SK-N-SH (cell line): ENCODE results near the gene ARHGEF18. TPM values are rescaled to one million over a fixed set of nuclear protein-coding genes. Genes with fewer than 3 reads are reported as not detected.

Source experiments
- CTCF ChIA-PET: fragments of 300-600, 350-600 bp; formaldehyde crosslinking; extraction: SDS; loops from one replicate; lab custom pipeline; 2021; lab: Yijun Ruan, JAX
- POLR2A ChIA-PET: fragments of 350-600 bp; sonication (Branson Sonifier 250); formaldehyde crosslinking; extraction: SDS; loops from one replicate; lab custom pipeline; 2020; ENCODE audit warnings: antibody characterized with exemption, inconsistent platforms; lab: Yijun Ruan, JAX
- DNase-seq: peaks from one replicate; pipeline ENCODE4 v3.0.0; 2012
- H2AFZ ChIP-seq: fragments of 200-600 bp; sonication (generic); 2 replicates; pipeline ENCODE4 v1.8.1; 2016; ENCODE audit warnings: antibody characterized with exemption, mild to moderate bottlenecking, low read depth
- H3F3A ChIP-seq: fragments of 200-600 bp; sonication (generic); replicated peaks from 2 replicates; pipeline ENCODE3; 2016; ENCODE audit warnings: antibody characterized with exemption, mild to moderate bottlenecking; ENCODE audit not compliant: insufficient read depth
- H3K27ac ChIP-seq, 2 experiments: fragments of 200-500 bp in 1 of 2; fragments of 200-600 bp in 1 of 2; sonication (Bioruptor generic) in 1 of 2; sonication (generic), shearing (Covaris generic) in 1 of 2; 2 replicates each; pipeline versions ENCODE4 v1.5.1 to v1.6.1; 2014 to 2016; ENCODE audit warnings: low read depth in 2 of 2, inconsistent platforms in 1 of 2, low read length in 1 of 2, mild to moderate bottlenecking in 1 of 2, mixed read lengths in 1 of 2
- H3K27me3 ChIP-seq: fragments of 200-600 bp; sonication (generic), shearing (Covaris generic); 2 replicates; pipeline ENCODE4 v1.6.1; 2016; ENCODE audit warnings: mixed run types; ENCODE audit not compliant: insufficient read depth
- H3K36me3 ChIP-seq, 2 experiments: fragments of 200-500 bp in 1 of 2; fragments of 200-600 bp in 1 of 2; sonication (Bioruptor generic) in 1 of 2; sonication (generic) in 1 of 2; replicated peaks in 1 of 2; 2 replicates each; pipeline versions ENCODE3 to v1.5.1; 2014 to 2016; ENCODE audit warnings: low read length in 1 of 2, mild to moderate bottlenecking in 1 of 2; ENCODE audit not compliant: insufficient read depth in 2 of 2, control insufficient read depth in 1 of 2
- H3K4me1 ChIP-seq, 2 experiments: fragments of 200-500 bp in 1 of 2; fragments of 200-600 bp in 1 of 2; sonication (Bioruptor generic) in 1 of 2; sonication (generic), shearing (Covaris generic) in 1 of 2; 2 replicates each; pipeline versions ENCODE4 v1.5.1 to v1.6.1; 2014 to 2016; ENCODE audit warnings: low read depth in 1 of 2, low read length in 1 of 2, mixed run types in 1 of 2; ENCODE audit not compliant: insufficient read depth in 2 of 2, control insufficient read depth in 1 of 2
- H3K4me2 ChIP-seq: fragments of 200-600 bp; sonication (generic), shearing (Covaris generic); 2 replicates; pipeline ENCODE4 v1.6.1; 2017; ENCODE audit warnings: mixed run types
- H3K4me3 ChIP-seq, 2 experiments: fragments of 200-500 bp in 1 of 2; fragments of 200-600 bp in 1 of 2; sonication (Bioruptor generic) in 1 of 2; sonication (generic), shearing (Covaris generic) in 1 of 2; 2 replicates each; pipeline versions ENCODE4 v1.5.1 to v1.8.1; 2014 to 2016; ENCODE audit warnings: low read depth in 2 of 2, inconsistent platforms in 1 of 2, low read length in 1 of 2, mild to moderate bottlenecking in 1 of 2, mixed read lengths in 1 of 2, moderate library complexity in 1 of 2
- H3K79me2 ChIP-seq: fragments of 200-600 bp; sonication (generic); 2 replicates; pipeline ENCODE4 v1.8.1; 2017; ENCODE audit warnings: mild to moderate bottlenecking; ENCODE audit not compliant: insufficient read depth
- H3K9ac ChIP-seq: fragments of 200-600 bp; sonication (generic); 2 replicates; pipeline ENCODE4 v1.6.1; 2017; ENCODE audit warnings: mixed run types
- H3K9me2 ChIP-seq: fragments of 200-600 bp; sonication (generic); 2 replicates; pipeline ENCODE4 v1.6.1; 2017; ENCODE audit warnings: mixed run types
- H3K9me3 ChIP-seq: fragments of 200-600 bp; sonication (generic); 2 replicates; pipeline ENCODE4 v1.6.1; 2017; ENCODE audit warnings: mixed run types, mild to moderate bottlenecking, moderate library complexity
- H4K20me1 ChIP-seq: fragments of 200-600 bp; sonication (generic); 2 replicates; pipeline ENCODE4 v1.6.1; 2017; ENCODE audit warnings: mild to moderate bottlenecking, mixed run types; ENCODE audit not compliant: insufficient read depth
- ELF1 ChIP-seq: IDR thresholded peaks from 2 replicates; pipeline ENCODE4 v1.4.0; 2012
- EP300 ChIP-seq, 2 experiments: IDR thresholded peaks; 2 replicates each; pipeline versions ENCODE4 v1.4.0 to v1.6.1; 2012; ENCODE audit warnings: borderline replicate concordance in 1 of 2, low read depth in 1 of 2, low read length in 1 of 2
- FOXJ3 ChIP-seq: sonication (generic); formaldehyde crosslinking; IDR thresholded peaks from 2 replicates; pipeline ENCODE4 v1.5.1; 2020; ENCODE audit warnings: mild to moderate bottlenecking, missing genetic modification reagents
- FOXM1 ChIP-seq: IDR thresholded peaks from 2 replicates; pipeline ENCODE4 v1.4.0; 2012; ENCODE audit warnings: low read depth, mild to moderate bottlenecking
- MEF2A ChIP-seq: IDR thresholded peaks from 2 replicates; pipeline ENCODE4 v1.4.0; 2012; ENCODE audit warnings: low read depth, borderline replicate concordance
- MXI1 ChIP-seq: IDR thresholded peaks from 2 replicates; pipeline ENCODE4 v1.6.1; 2012; ENCODE audit warnings: mild to moderate bottlenecking, low read depth, low read length, improper control_type of control experiment
- NFIC ChIP-seq: IDR thresholded peaks from 2 replicates; pipeline ENCODE4 v1.4.0; 2012; ENCODE audit warnings: borderline replicate concordance
- NRF1 ChIP-seq: IDR thresholded peaks from 2 replicates; pipeline ENCODE4 v1.6.1; 2012; ENCODE audit warnings: low read depth, mild to moderate bottlenecking, low read length
- POLR2AphosphoS5 ChIP-seq: IDR thresholded peaks from 2 replicates; pipeline ENCODE4 v1.6.1; 2012; ENCODE audit warnings: low read depth, low read length
- RFX5 ChIP-seq: IDR thresholded peaks from 2 replicates; pipeline ENCODE4 v1.6.1; 2012; ENCODE audit warnings: mild to moderate bottlenecking, improper control_type of control experiment, low read length
- RXRA ChIP-seq: IDR thresholded peaks from 2 replicates; pipeline ENCODE4 v1.4.0; 2012; ENCODE audit warnings: low read depth, mild to moderate bottlenecking, borderline replicate concordance
- SIN3A ChIP-seq: IDR thresholded peaks from 2 replicates; pipeline ENCODE4 v1.6.1; 2012; ENCODE audit warnings: low read depth, mild to moderate bottlenecking, low read length, moderate library complexity, borderline replicate concordance
- SMC3 ChIP-seq: IDR thresholded peaks from 2 replicates; pipeline ENCODE4 v1.6.1; 2012; ENCODE audit warnings: low read depth, low read length, improper control_type of control experiment
- TAF1 ChIP-seq: IDR thresholded peaks from 2 replicates; pipeline ENCODE4 v1.6.1; 2012; ENCODE audit warnings: low read depth, mild to moderate bottlenecking, low read length, moderate library complexity, borderline replicate concordance
- TCF12 ChIP-seq: IDR thresholded peaks from 2 replicates; pipeline ENCODE4 v1.4.0; 2012
- TEAD4 ChIP-seq: IDR thresholded peaks from 2 replicates; pipeline ENCODE4 v1.4.0; 2012; ENCODE audit warnings: mild to moderate bottlenecking, borderline replicate concordance; ENCODE audit not compliant: insufficient read depth
- WGBS: methylation state at CpG from one replicate; pipeline ENCODE4 v1.1.6; 2017; ENCODE audit warnings: low lambda C conversion rate; 5-methylcytosine and 5-hydroxymethylcytosine counted together
- polyA plus RNA-seq, 3 experiments: library from polyadenylated mRNA; depleted of rRNA; stranded (reverse); fragments of >200 nt; gene quantifications; 2 replicates each; pipeline ENCODE4 v1.2.3, GENCODE V29; 2012
- TF ChIP-seq, protein P1 (sequence below): fragments of 150-350 bp; IDR thresholded peaks from 2 replicates; pipeline ENCODE4 v1.6.1; 2016; ENCODE audit warnings: mild to moderate bottlenecking, low read depth, low read length
- TF ChIP-seq, protein P2 (sequence below): IDR thresholded peaks from 2 replicates; pipeline ENCODE4; 2012
- TF ChIP-seq, protein P3 (sequence below): IDR thresholded peaks from 2 replicates; pipeline ENCODE4 v1.6.1; 2012; ENCODE audit warnings: mild to moderate bottlenecking, low read depth, low read length, moderate library complexity
- TF ChIP-seq, protein P4 (sequence below): fragments of 200-600 bp; sonication (generic); IDR thresholded peaks from 2 replicates; pipeline ENCODE4 v1.6.1; 2017; ENCODE audit warnings: antibody characterized with exemption, mild to moderate bottlenecking, moderate library complexity

The ARHGEF18 gene
- polyA plus RNA-seq, 1 of the 3 experiments (the other 2 are of a cell fraction) = 11.7 TPM

DNA sequence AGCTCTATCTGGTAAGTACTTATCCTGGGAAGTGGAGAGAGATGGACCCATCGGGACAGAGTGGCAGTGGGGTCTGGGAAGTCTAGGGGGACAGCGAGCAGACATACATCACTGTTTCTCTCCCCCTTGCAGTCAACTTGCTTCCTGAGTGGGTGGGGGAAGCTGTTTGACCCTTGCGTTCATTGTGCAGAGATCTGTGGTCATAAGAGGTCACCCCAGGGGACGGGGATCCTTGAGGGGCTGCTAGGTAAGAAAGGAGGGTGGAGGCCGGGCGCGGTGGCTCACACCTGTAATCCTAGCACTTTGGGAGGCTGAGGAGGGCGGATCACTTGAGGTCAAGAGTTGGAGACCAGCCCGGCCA lies 474 bp downstream of the ARHGEF18 start:
- H3K27ac ChIP-seq = no peak overlapping the region
- no peaks in the 10 kb centered on the region for H3K9me2 ChIP-seq
- TF ChIP-seq RFX5 = no peak
- TF ChIP-seq MEF2A = no peak
- TF ChIP-seq RXRA = no peak
- no peak for TF ChIP-seq NRF1
- no peak for TF ChIP-seq TCF12
- TF ChIP-seq FOXM1 = no peak
- TF ChIP-seq TEAD4 = no peak
- TF ChIP-seq, protein P1, sequence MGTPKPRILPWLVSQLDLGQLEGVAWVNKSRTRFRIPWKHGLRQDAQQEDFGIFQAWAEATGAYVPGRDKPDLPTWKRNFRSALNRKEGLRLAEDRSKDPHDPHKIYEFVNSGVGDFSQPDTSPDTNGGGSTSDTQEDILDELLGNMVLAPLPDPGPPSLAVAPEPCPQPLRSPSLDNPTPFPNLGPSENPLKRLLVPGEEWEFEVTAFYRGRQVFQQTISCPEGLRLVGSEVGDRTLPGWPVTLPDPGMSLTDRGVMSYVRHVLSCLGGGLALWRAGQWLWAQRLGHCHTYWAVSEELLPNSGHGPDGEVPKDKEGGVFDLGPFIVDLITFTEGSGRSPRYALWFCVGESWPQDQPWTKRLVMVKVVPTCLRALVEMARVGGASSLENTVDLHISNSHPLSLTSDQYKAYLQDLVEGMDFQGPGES = no peak
- no peak for TF ChIP-seq SIN3A
- no peaks in the 10 kb centered on the region for H4K20me1 ChIP-seq
- CTCF ChIA-PET = interaction anchor here (0.7 to 1.6 kb wide), 5 partner anchors 8 to 247 kb away, joined by 3 to 5 read pairs (median 4); no protein-coding TSS in a partner anchor
- H2AFZ ChIP-seq = no peak overlapping the region
- H3K4me3 ChIP-seq = no peak overlapping the region
- H3K36me3 ChIP-seq = no peaks in the 10 kb centered on the region
- peaks cover 24% of the 10 kb centered on the region for H3K27me3 ChIP-seq
- no peaks in the 10 kb centered on the region for H3K79me2 ChIP-seq
- POLR2A ChIA-PET = interaction anchor here (0.5 kb wide), 1 partner anchor 214 kb away, joined by 4 read pairs; no protein-coding TSS in a partner anchor
- H3K9me3 ChIP-seq = no peaks in the 10 kb centered on the region
- H3K4me1 ChIP-seq = no peaks in the 10 kb centered on the region
- H3F3A ChIP-seq = no peaks in the 10 kb centered on the region
- no peak overlapping the region for H3K4me2 ChIP-seq
- 37% methylated on average over 9 of the region's 9 CpGs for WGBS
- DNase-seq = no peak
- H3K9ac ChIP-seq = no peak overlapping the region

DNA sequence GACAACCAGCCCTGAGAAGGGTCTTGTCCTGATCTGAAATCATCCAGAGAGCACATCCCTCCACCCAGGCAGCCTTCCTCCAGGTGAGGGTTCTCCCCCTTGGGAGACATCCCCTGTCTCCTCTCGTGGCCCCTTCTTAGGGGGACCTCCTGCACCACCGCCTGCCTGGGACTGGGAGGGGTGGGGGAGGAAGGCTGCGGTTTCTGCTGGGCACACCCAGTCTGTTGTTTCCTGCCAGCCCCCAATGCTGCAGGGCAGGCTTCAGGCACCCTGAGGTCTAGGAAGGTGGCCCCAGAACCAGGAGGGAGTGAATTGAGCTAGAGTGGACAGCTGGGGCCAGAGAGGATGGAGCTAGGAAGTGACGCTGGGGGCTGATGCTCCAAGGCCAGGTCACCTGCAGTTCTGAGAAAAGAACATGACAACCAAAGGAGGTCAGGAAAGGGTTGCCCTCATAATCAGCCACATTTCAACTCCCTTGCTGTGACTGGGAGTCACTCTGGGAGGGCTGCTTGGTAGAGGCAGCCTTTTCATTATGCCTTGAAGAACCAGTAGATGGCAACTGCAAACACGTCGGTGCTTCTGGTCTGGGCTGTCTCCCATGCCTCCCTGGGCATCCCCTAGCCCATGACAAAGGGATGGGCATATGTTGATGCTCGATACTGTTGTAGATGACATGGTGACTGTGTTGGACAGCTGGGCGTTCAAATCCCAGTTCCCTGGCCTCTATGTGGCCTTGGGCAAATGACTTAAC lies 1.4 kb downstream of the ARHGEF18 start:
- peaks cover 20% of the 10 kb centered on the region for H3K27me3 ChIP-seq
- no peaks in the 10 kb centered on the region for H3K9me3 ChIP-seq
- H4K20me1 ChIP-seq = no peaks in the 10 kb centered on the region
- no peaks in the 10 kb centered on the region for H3K9me2 ChIP-seq
- POLR2A ChIA-PET = no interaction called here
- CTCF ChIA-PET = interaction anchor here (0.7 to 1.5 kb wide), 6 partner anchors 9 to 248 kb away, joined by 3 to 5 read pairs (median 4); no protein-coding TSS in a partner anchor
- WGBS = 4% methylated on average over 3 of the region's 8 CpGs
- no peaks in the 10 kb centered on the region for H3K4me1 ChIP-seq
- H3K36me3 ChIP-seq = no peaks in the 10 kb centered on the region
- no peak overlapping the region for H3K4me3 ChIP-seq
- H3K27ac ChIP-seq = no peak overlapping the region
- no peak overlapping the region for H3K9ac ChIP-seq
- DNase-seq = no peak
- H3K79me2 ChIP-seq = no peaks in the 10 kb centered on the region
- no peak overlapping the region for H2AFZ ChIP-seq
- H3F3A ChIP-seq = no peaks in the 10 kb centered on the region
- TF ChIP-seq RFX5 (no peak), TAF1 (no peak), ELF1 (no peak), POLR2AphosphoS5 (no peak), SMC3 (no peak), RXRA (no peak), EP300 (IDR thresholded peaks at IDR 0.05; ENCODE audit: borderline replicate concordance in 1 of 2, low read depth in 1 of 2, low read length in 1 of 2) (no peak), MXI1 (no peak), FOXM1 (no peak), FOXJ3 (CRISPR knock-in tag) (no peak), NFIC (no peak), NRF1 (no peak), TCF12 (no peak)
- TF ChIP-seq, protein P2, sequence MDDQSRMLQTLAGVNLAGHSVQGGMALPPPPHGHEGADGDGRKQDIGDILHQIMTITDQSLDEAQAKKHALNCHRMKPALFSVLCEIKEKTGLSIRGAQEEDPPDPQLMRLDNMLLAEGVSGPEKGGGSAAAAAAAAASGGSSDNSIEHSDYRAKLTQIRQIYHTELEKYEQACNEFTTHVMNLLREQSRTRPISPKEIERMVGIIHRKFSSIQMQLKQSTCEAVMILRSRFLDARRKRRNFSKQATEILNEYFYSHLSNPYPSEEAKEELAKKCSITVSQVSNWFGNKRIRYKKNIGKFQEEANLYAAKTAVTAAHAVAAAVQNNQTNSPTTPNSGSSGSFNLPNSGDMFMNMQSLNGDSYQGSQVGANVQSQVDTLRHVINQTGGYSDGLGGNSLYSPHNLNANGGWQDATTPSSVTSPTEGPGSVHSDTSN = no peak
- TF ChIP-seq, protein P3, sequence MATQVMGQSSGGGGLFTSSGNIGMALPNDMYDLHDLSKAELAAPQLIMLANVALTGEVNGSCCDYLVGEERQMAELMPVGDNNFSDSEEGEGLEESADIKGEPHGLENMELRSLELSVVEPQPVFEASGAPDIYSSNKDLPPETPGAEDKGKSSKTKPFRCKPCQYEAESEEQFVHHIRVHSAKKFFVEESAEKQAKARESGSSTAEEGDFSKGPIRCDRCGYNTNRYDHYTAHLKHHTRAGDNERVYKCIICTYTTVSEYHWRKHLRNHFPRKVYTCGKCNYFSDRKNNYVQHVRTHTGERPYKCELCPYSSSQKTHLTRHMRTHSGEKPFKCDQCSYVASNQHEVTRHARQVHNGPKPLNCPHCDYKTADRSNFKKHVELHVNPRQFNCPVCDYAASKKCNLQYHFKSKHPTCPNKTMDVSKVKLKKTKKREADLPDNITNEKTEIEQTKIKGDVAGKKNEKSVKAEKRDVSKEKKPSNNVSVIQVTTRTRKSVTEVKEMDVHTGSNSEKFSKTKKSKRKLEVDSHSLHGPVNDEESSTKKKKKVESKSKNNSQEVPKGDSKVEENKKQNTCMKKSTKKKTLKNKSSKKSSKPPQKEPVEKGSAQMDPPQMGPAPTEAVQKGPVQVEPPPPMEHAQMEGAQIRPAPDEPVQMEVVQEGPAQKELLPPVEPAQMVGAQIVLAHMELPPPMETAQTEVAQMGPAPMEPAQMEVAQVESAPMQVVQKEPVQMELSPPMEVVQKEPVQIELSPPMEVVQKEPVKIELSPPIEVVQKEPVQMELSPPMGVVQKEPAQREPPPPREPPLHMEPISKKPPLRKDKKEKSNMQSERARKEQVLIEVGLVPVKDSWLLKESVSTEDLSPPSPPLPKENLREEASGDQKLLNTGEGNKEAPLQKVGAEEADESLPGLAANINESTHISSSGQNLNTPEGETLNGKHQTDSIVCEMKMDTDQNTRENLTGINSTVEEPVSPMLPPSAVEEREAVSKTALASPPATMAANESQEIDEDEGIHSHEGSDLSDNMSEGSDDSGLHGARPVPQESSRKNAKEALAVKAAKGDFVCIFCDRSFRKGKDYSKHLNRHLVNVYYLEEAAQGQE = no peak
- TF ChIP-seq, protein P4, sequence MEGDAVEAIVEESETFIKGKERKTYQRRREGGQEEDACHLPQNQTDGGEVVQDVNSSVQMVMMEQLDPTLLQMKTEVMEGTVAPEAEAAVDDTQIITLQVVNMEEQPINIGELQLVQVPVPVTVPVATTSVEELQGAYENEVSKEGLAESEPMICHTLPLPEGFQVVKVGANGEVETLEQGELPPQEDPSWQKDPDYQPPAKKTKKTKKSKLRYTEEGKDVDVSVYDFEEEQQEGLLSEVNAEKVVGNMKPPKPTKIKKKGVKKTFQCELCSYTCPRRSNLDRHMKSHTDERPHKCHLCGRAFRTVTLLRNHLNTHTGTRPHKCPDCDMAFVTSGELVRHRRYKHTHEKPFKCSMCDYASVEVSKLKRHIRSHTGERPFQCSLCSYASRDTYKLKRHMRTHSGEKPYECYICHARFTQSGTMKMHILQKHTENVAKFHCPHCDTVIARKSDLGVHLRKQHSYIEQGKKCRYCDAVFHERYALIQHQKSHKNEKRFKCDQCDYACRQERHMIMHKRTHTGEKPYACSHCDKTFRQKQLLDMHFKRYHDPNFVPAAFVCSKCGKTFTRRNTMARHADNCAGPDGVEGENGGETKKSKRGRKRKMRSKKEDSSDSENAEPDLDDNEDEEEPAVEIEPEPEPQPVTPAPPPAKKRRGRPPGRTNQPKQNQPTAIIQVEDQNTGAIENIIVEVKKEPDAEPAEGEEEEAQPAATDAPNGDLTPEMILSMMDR = no peak
- no peak overlapping the region for H3K4me2 ChIP-seq
